H9 (cell line): ENCODE measurements around the gene HLA-DRA. TPM values are rescaled to one million over a fixed set of nuclear protein-coding genes. Genes with fewer than 3 reads are reported as not detected.

Experiments
- DNase-seq: peaks from one replicate; pipeline ENCODE4 v3.0.0-alpha.2; 2017
- H2AFZ ChIP-seq: one replicate; pipeline ENCODE4 v1.6.1; 2013; ENCODE audit warnings: mild to moderate bottlenecking, low read length, control low read depth, moderate library complexity
- H2AK5ac ChIP-seq: 2 replicates; pipeline ENCODE4 v1.6.1; 2013; ENCODE audit warnings: low read length, control low read depth, mixed read lengths; ENCODE audit not compliant: insufficient read length
- H2BK120ac ChIP-seq: one replicate; pipeline ENCODE4 v1.6.1; 2013; ENCODE audit warnings: low read depth, mild to moderate bottlenecking, low read length, control low read depth, inconsistent platforms; ENCODE audit not compliant: poor library complexity, severe bottlenecking
- H2BK12ac ChIP-seq: 2 replicates; pipeline ENCODE4 v1.6.1; 2013; ENCODE audit warnings: low read length, control low read depth, mixed read lengths, low read depth; ENCODE audit not compliant: insufficient read length
- H2BK15ac ChIP-seq: 2 replicates; pipeline ENCODE4 v1.6.1; 2013; ENCODE audit warnings: low read depth, low read length, control low read depth
- H2BK20ac ChIP-seq: one replicate; pipeline ENCODE4 v1.6.1; 2013; ENCODE audit warnings: low read depth, mild to moderate bottlenecking, low read length, control low read depth, inconsistent platforms; ENCODE audit not compliant: poor library complexity, severe bottlenecking
- H2BK5ac ChIP-seq: 2 replicates; pipeline ENCODE4 v1.6.1; 2013; ENCODE audit warnings: low read length, control low read depth, mixed read lengths; ENCODE audit not compliant: insufficient read length
- H3K14ac ChIP-seq: 2 replicates; pipeline ENCODE4 v1.6.1; 2013; ENCODE audit warnings: low read length, control low read depth; ENCODE audit not compliant: insufficient read depth
- H3K18ac ChIP-seq: 2 replicates; pipeline ENCODE4 v1.6.1; 2013; ENCODE audit warnings: low read depth, mild to moderate bottlenecking, mixed read lengths, low read length, control low read depth; ENCODE audit not compliant: insufficient read length
- H3K23ac ChIP-seq: 2 replicates; pipeline ENCODE4 v1.6.1; 2013; ENCODE audit warnings: low read length, control low read depth, mixed read lengths, low read depth; ENCODE audit not compliant: insufficient read length
- H3K23me2 ChIP-seq: 2 replicates; pipeline ENCODE4 v1.6.1; 2013; ENCODE audit warnings: low read depth, mild to moderate bottlenecking, mixed read lengths, low read length, control low read depth; ENCODE audit not compliant: insufficient read length, poor library complexity, severe bottlenecking
- H3K27ac ChIP-seq: 2 replicates; pipeline ENCODE4 v1.5.1; 2013; ENCODE audit warnings: low read length, control low read depth, mixed read lengths, low read depth; ENCODE audit not compliant: insufficient read length
- H3K27me3 ChIP-seq: 2 replicates; pipeline ENCODE4 v1.6.1; 2013; ENCODE audit warnings: low read length, control low read depth, inconsistent platforms; ENCODE audit not compliant: insufficient read depth
- H3K4ac ChIP-seq: 2 replicates; pipeline ENCODE4 v1.6.1; 2013; ENCODE audit warnings: low read depth, mild to moderate bottlenecking, control low read depth, inconsistent platforms, low read length, moderate library complexity
- H3K4me1 ChIP-seq: 2 replicates; pipeline ENCODE4 v1.6.1; 2013; ENCODE audit warnings: low read length, control low read depth, inconsistent platforms; ENCODE audit not compliant: insufficient read depth
- H3K4me2 ChIP-seq: 2 replicates; pipeline ENCODE4 v1.6.1; 2013; ENCODE audit warnings: low read length, control low read depth, mixed read lengths; ENCODE audit not compliant: insufficient read length, insufficient read depth
- H3K56ac ChIP-seq: 2 replicates; pipeline ENCODE4 v1.6.1; 2013; ENCODE audit warnings: low read depth, mild to moderate bottlenecking, mixed read lengths, low read length, control low read depth; ENCODE audit not compliant: insufficient read length
- H3K79me1 ChIP-seq: 2 replicates; pipeline ENCODE4 v1.6.1; 2013; ENCODE audit warnings: low read depth, mild to moderate bottlenecking, moderate library complexity, low read length, control low read depth, inconsistent platforms; ENCODE audit not compliant: insufficient read depth, poor library complexity, severe bottlenecking
- H3K79me2 ChIP-seq: 2 replicates; pipeline ENCODE4 v1.6.1; 2013; ENCODE audit warnings: low read length, control low read depth, inconsistent platforms; ENCODE audit not compliant: insufficient read depth
- H3K9ac ChIP-seq: 2 replicates; pipeline ENCODE4 v1.6.1; 2013; ENCODE audit warnings: low read length, control low read depth, mixed read lengths; ENCODE audit not compliant: insufficient read length; ENCODE audit errors: extremely low read depth
- H3K9me3 ChIP-seq: one replicate; pipeline ENCODE4 v1.6.1; 2013; ENCODE audit warnings: low read depth, low read length, inconsistent platforms; ENCODE audit not compliant: control insufficient read depth
- H3T11ph ChIP-seq: one replicate; pipeline ENCODE4 v1.6.1; 2013; ENCODE audit warnings: mild to moderate bottlenecking, low read length, control low read depth, inconsistent platforms
- H4K20me1 ChIP-seq: one replicate; pipeline ENCODE4 v1.6.1; 2013; ENCODE audit not compliant: control insufficient read depth, insufficient read length, insufficient read depth
- H4K5ac ChIP-seq: 2 replicates; pipeline ENCODE4 v1.6.1; 2013; ENCODE audit warnings: low read depth, mild to moderate bottlenecking, mixed read lengths, low read length, control low read depth; ENCODE audit not compliant: insufficient read length
- H4K8ac ChIP-seq: replicated peaks from 2 replicates; pipeline ENCODE4 v1.6.1; 2013; ENCODE audit warnings: low read length, control low read depth, mixed read lengths, low read depth; ENCODE audit not compliant: insufficient read length
- H4K91ac ChIP-seq: 2 replicates; pipeline ENCODE4 v1.6.1; 2013; ENCODE audit warnings: low read depth, mild to moderate bottlenecking, moderate library complexity, mixed read lengths, low read length, control low read depth; ENCODE audit not compliant: insufficient read length
- H3K27ac Mint-ChIP-seq, 3 experiments: 2 replicates in 2 of 3; 3 replicates in 1 of 3; pipeline ENCODE4 v1.8.0; 2020 to 2021; ENCODE audit warnings: mixed read lengths in 3 of 3, mild to moderate bottlenecking in 1 of 3, moderate library complexity in 1 of 3
- H3K27me3 Mint-ChIP-seq: 2 replicates; pipeline ENCODE4 v1.8.0; 2021; ENCODE audit warnings: low read depth, mild to moderate bottlenecking, moderate library complexity, mixed read lengths
- H3K36me3 Mint-ChIP-seq, 3 experiments: 2 replicates in 2 of 3; 3 replicates in 1 of 3; pipeline ENCODE4 v1.8.0; 2020 to 2021; ENCODE audit warnings: low read depth in 3 of 3, mixed read lengths in 3 of 3; ENCODE audit not compliant: insufficient read depth in 1 of 3
- H3K4me1 Mint-ChIP-seq, 2 experiments: 2 replicates each; pipeline ENCODE4 v1.8.0; 2020; ENCODE audit warnings: mixed read lengths in 2 of 2
- H3K4me3 Mint-ChIP-seq, 2 experiments: 2 replicates in 1 of 2; 3 replicates in 1 of 2; pipeline ENCODE4 v1.8.0; 2020 to 2021; ENCODE audit warnings: mild to moderate bottlenecking in 2 of 2, mixed read lengths in 2 of 2, moderate library complexity in 1 of 2
- H3K9me3 Mint-ChIP-seq, 2 experiments: 2 replicates in 1 of 2; 3 replicates in 1 of 2; pipeline ENCODE4 v1.8.0; 2020; ENCODE audit warnings: mild to moderate bottlenecking in 2 of 2, mixed read lengths in 2 of 2, moderate library complexity in 1 of 2
- whole genome bisulfite sequencing: extraction: QIAGEN DNeasy Blood & Tissue Kit; methylation state at CpG from one replicate; pipeline ENCODE4 v1.1.7; 2013; ENCODE audit warnings: missing lambda C conversion rate, low lambda C conversion rate, mixed read lengths; ENCODE audit not compliant: insufficient read length; ENCODE audit errors: extremely low coverage; 5-methylcytosine and 5-hydroxymethylcytosine counted together
- total RNA-seq: library from RNA; stranded (reverse); gene quantifications from 2 replicates; pipeline ENCODE4 v1.2.1, GENCODE V29; 2021
- TF ChIP-seq, protein P1 (sequence below): fragments of 200-600 bp; sonication (generic); conservative IDR thresholded peaks from 3 replicates; pipeline ENCODE4 v1.8.0; 2021; ENCODE audit warnings: antibody characterized with exemption, mild to moderate bottlenecking

The HLA-DRA gene
- total RNA-seq, 1 experiment from 2014 or later = 3.1 TPM

DNA sequence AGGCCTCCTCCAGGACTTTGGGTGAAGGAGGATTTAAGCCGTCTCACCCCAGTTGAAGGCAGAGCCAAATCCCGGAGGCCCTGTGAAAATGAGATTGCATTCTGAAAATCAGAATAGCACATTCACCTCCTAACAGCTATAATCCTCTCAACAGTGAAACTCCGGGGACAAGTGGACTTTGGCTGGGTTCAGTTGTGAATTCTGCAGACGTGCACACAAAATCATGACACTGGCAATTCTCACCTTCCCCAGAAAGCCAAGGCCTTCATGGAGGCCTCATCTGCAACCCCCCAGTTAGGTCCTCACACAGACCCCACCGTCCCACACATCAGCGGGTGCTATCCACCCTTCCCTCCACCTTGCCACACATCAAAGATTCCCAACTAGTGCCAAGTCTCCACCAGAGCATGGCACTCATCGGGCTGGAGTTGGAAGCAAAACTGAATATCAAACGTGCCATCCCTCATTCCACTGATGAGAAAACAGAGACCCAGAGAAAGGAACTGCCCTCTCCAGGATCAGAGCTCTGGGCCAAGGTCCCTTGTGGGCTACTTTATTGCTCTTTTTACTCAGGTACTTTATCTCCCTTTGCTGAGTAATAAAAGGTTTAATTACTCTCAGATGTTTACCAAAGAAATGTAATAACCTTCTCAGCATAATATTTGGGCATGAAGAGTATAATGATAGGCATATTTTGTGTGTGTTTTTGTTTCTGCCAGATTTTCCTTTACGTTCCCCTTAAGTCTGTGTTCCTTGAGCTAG, 27.9 kb upstream of the HLA-DRA start:
- no peak overlapping the region for H4K8ac ChIP-seq
- no peak overlapping the region for H2BK20ac ChIP-seq
- no peak overlapping the region for H3K4me3 Mint-ChIP-seq
- H2BK12ac ChIP-seq = no peak overlapping the region
- no peak overlapping the region for H4K91ac ChIP-seq
- H2AK5ac ChIP-seq = no peak overlapping the region
- no peaks in the 10 kb centered on the region for H4K20me1 ChIP-seq
- H3K9ac ChIP-seq = no peak overlapping the region
- H3K4me1 Mint-ChIP-seq = peaks cover 17 to 19% of the 10 kb centered on the region in 2 experiments
- no peak overlapping the region for H3K4me2 ChIP-seq
- H3T11ph ChIP-seq = no peak overlapping the region
- no peak overlapping the region for H2BK5ac ChIP-seq
- no peak overlapping the region for H3K18ac ChIP-seq
- peaks cover 3% of the 10 kb centered on the region for H3K23me2 ChIP-seq
- no peak overlapping the region for H3K27ac ChIP-seq
- H3K14ac ChIP-seq = no peak overlapping the region
- H3K36me3 Mint-ChIP-seq = no peaks in the 10 kb centered on the region
- no peak overlapping the region for H3K27ac Mint-ChIP-seq
- H3K27me3 Mint-ChIP-seq = peaks cover 21% of the 10 kb centered on the region
- no peaks in the 10 kb centered on the region for H3K79me1 ChIP-seq
- H2BK120ac ChIP-seq = no peak overlapping the region
- DNase-seq = no peak
- no peaks in the 10 kb centered on the region for H3K9me3 ChIP-seq
- TF ChIP-seq, protein P1, sequence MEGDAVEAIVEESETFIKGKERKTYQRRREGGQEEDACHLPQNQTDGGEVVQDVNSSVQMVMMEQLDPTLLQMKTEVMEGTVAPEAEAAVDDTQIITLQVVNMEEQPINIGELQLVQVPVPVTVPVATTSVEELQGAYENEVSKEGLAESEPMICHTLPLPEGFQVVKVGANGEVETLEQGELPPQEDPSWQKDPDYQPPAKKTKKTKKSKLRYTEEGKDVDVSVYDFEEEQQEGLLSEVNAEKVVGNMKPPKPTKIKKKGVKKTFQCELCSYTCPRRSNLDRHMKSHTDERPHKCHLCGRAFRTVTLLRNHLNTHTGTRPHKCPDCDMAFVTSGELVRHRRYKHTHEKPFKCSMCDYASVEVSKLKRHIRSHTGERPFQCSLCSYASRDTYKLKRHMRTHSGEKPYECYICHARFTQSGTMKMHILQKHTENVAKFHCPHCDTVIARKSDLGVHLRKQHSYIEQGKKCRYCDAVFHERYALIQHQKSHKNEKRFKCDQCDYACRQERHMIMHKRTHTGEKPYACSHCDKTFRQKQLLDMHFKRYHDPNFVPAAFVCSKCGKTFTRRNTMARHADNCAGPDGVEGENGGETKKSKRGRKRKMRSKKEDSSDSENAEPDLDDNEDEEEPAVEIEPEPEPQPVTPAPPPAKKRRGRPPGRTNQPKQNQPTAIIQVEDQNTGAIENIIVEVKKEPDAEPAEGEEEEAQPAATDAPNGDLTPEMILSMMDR = no peak
- H3K4me1 ChIP-seq = peaks cover 4% of the 10 kb centered on the region; the same call in 1 of the 2 replicates
- H2AFZ ChIP-seq = no peak overlapping the region
- H3K9me3 Mint-ChIP-seq = peaks cover 3% of the 10 kb centered on the region in 2 experiments; a peak in 3 of 5 replicates
- H3K79me2 ChIP-seq = no peaks in the 10 kb centered on the region
- H2BK15ac ChIP-seq = no peak overlapping the region
- H4K5ac ChIP-seq = no peak overlapping the region
- no peak overlapping the region for H3K56ac ChIP-seq
- no peak overlapping the region for H3K4ac ChIP-seq
- no peak overlapping the region for H3K23ac ChIP-seq
- no peaks in the 10 kb centered on the region for H3K27me3 ChIP-seq
- no CpG with 5 or more reads among the region's 9 CpGs for WGBS
